Pancreas (tissue), 10 donors: ENCODE data around the gene SRSF11. TPM values are rescaled to one million over a fixed set of nuclear protein-coding genes. Genes with fewer than 3 reads are reported as not detected.
"Not testable (repeated sequence)": the region's sequence is repeated elsewhere in the genome, so short reads cannot be mapped to it uniquely, and the experiment has no call there.

Source experiments
- ATAC-seq, 4 donors: fragments of 200-7000 bp; cut with Tn5 transposase; one replicate each; pipeline versions ENCODE4 v1.8.0 to v1.9.1; 2020; ENCODE audit warnings: mild to moderate bottlenecking in 4 of 4, moderate library complexity in 4 of 4
- DNase-seq, 6 donors: peaks; one replicate each; pipeline ENCODE4 v3.0.0-alpha.2; 2020
- FAIRE-seq: peaks from 2 replicates; lab custom pipeline; 2012; peaks lifted over from hg19 to GRCh38; lab: Jason Lieb, UNC
- H3K27ac ChIP-seq, 4 donors: fragments of 200-600 bp; sonication (generic); 1 replicate in 3 of 4; 2 replicates in 1 of 4; pipeline versions ENCODE4 v1.5.0 to v1.8.0; 2020
- H3K27me3 ChIP-seq, 4 donors: fragments of 200-600 bp; one replicate each; pipeline ENCODE4 v1.8.0; 2021
- H3K36me3 ChIP-seq, 3 donors: fragments of 200-600 bp; sonication (generic) in 1 of 3; one replicate each; pipeline versions ENCODE4 v1.5.0 to v1.8.0; 2020 to 2021
- H3K4me1 ChIP-seq, 3 donors: fragments of 200-600 bp; one replicate each; pipeline ENCODE4 v1.8.0; 2021
- H3K4me3 ChIP-seq, 4 donors: fragments of 200-600 bp; sonication (generic) in 2 of 4; one replicate each; pipeline versions ENCODE4 v1.5.0 to v1.8.0; 2020 to 2021
- H3K9me3 ChIP-seq, 4 donors: fragments of 200-600 bp; one replicate each; pipeline ENCODE4 v1.8.0; 2021
- WGBS, 2 donors: extraction: QIAGEN DNeasy Blood & Tissue Kit; methylation state at CpG; one replicate each; pipeline ENCODE4 v1.1.7; 2013; 5-methylcytosine and 5-hydroxymethylcytosine counted together
- intact Hi-C, 3 donors: fragments of 100-400 bp; cut with DNase I; formaldehyde crosslinking; loops; one replicate each; pipeline versions ENCODE4 v1.11.1 to v1.14.2; 2022
- polyA plus RNA-seq, 2 donors: library from polyadenylated mRNA; stranded (reverse); fragments of 200-250 nt; gene quantifications; one replicate each; pipeline ENCODE4 v1.2.3, GENCODE V29; 2013
- total RNA-seq, 6 donors: library from RNA; stranded (reverse); fragmentation: NEBNext Ultra II Directional in 4 of 6; extraction: Animal tissue kit (Norgen Biotek cat#: 25700) in 4 of 6; gene quantifications; one replicate each; pipeline versions ENCODE4 v1.2.1 to v1.2.4, GENCODE V29; 2021 to 2023
- TF ChIP-seq, protein P1 (sequence below), 4 donors: fragments of 200-600 bp; sonication (generic) in 3 of 4; IDR thresholded peaks; one replicate each; pipeline versions ENCODE4 v1.5.0 to v1.8.0; 2021; ENCODE audit warnings: antibody characterized with exemption in 4 of 4
- donor health status: healthy with polysubstance abuse.
- donor health status: DM: no; HTN: no; CAD: no; lungs with moderate emphysema.
- donor health status: DM: no; HTN: no; CAD: no.
- donor health status: control.
- donor health status: control.
- donor health status: Bipolar disorder and iron deficiency.
- donor health status: DM: yes; HTN: yes; CAD: no.
- donor health status: DM: no; HTN: no; CAD: no.
- donor health status: DM: no; HTN: no; CAD: no.
- donor health status: DM: yes; HTN: yes; CAD: no.

Gene SRSF11, protein sequence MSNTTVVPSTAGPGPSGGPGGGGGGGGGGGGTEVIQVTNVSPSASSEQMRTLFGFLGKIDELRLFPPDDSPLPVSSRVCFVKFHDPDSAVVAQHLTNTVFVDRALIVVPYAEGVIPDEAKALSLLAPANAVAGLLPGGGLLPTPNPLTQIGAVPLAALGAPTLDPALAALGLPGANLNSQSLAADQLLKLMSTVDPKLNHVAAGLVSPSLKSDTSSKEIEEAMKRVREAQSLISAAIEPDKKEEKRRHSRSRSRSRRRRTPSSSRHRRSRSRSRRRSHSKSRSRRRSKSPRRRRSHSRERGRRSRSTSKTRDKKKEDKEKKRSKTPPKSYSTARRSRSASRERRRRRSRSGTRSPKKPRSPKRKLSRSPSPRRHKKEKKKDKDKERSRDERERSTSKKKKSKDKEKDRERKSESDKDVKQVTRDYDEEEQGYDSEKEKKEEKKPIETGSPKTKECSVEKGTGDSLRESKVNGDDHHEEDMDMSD
- total RNA-seq (10 to 100 TPM; 35.4 to 81.8 (median 68.1) TPM), polyA plus RNA-seq (100 to 1,000 TPM; 145 to 252 TPM)

DNA sequence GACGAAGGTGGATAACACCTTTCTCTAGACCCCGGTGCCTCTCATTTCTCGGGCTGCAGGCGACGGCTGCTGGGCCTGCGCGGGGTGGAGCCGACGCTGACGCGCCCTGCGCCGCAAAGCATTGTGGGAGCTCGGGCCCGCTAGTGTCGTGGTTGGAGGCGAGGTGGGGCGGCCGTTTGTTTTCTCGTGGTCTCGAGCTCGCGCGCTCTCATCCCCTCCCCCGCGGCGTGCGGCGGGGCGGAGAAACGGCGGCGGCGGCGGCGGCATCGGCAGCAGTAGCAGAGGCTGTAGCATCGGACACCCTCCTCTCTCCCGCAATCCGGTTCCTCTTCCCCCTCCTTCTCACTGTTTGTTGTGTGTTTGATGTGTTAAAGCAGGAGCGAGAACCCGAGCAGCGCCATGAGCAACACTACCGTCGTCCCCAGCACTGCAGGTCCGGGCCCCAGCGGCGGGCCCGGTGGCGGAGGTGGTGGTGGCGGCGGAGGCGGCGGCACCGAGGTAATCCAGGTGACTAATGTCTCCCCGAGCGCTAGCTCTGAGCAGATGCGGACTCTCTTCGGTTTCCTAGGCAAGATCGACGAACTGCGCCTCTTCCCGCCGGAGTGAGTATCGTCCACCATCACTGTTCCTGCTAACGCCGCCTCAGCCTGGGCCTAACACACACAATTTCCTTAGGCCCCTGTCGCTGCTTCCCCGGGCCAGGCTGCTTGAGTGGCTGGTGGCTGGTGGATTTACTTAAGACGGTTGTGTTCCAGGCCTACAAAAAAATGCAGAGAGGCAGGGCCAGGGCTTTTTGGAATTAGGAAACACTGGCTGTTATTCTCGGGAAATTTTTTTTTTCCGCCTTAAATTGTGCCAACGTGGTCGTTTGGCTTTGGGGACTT, at the start of gene SRSF11:
SRSF11 (plus strand) TSS at position 143 of the 884 bp plus-strand sequence; CDS start at position 400, 257 bp downstream.
- Histone ChIP-seq H3K9me3 (no peaks in the 10 kb centered on the region), H3K4me1 (peaks cover 14 to 31% (median 28%) of the 10 kb centered on the region in 3 donors), H3K36me3 (no peaks in the 10 kb centered on the region), H3K27me3 (no peaks in the 10 kb centered on the region), H3K4me3 (peak within 1 kb of the TSS; percentile 58 to 80 (median 68)), H3K27ac (peak within 1 kb of the TSS; percentile 91 to 98 (median 95))
- intact Hi-C loops: no loop called here
- ATAC-seq (peak; percentile 99 to 100 (median 99)), FAIRE-seq (peak; percentile 45), DNase-seq (peak; percentile 95 to 99 (median 96))
- WGBS, 2 donors: 0 to 1% methylated on average over 52 to 74 of the region's 74 CpGs
- TF ChIP-seq, protein P1, sequence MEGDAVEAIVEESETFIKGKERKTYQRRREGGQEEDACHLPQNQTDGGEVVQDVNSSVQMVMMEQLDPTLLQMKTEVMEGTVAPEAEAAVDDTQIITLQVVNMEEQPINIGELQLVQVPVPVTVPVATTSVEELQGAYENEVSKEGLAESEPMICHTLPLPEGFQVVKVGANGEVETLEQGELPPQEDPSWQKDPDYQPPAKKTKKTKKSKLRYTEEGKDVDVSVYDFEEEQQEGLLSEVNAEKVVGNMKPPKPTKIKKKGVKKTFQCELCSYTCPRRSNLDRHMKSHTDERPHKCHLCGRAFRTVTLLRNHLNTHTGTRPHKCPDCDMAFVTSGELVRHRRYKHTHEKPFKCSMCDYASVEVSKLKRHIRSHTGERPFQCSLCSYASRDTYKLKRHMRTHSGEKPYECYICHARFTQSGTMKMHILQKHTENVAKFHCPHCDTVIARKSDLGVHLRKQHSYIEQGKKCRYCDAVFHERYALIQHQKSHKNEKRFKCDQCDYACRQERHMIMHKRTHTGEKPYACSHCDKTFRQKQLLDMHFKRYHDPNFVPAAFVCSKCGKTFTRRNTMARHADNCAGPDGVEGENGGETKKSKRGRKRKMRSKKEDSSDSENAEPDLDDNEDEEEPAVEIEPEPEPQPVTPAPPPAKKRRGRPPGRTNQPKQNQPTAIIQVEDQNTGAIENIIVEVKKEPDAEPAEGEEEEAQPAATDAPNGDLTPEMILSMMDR (IDR thresholded peaks at IDR 0.05): no peak

DNA sequence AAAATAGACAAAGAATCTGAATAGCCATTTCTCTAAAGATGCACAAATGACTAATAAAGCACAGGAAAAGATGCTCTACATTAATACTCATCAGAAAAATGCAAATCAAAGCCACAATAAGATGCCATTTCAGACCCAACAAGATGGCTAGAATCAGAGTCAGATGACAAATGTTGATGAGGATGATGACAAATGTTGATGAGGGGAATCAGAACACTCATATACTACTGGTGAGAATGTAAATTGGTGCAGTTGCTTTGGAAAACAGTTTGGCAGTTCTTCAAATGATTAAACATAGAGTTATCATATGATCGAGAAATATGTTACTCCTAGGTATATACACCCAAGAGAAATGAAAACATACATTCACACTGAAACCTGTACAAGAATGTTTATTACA, 49.7 kb upstream of the SRSF11 start:
- intact Hi-C loops: no loop called here
- WGBS, 2 donors: 78 to 90% methylated on average over 1 of the region's 1 CpG
- no peak for FAIRE-seq
- no peak for DNase-seq
- ATAC-seq: no peak
- Histone ChIP-seq H3K36me3 (no peaks in the 10 kb centered on the region), H3K9me3 (no peaks in the 10 kb centered on the region), H3K27me3 (no peaks in the 10 kb centered on the region), H3K4me3 (no peak overlapping the region), H3K27ac (no peak overlapping the region), H3K4me1 (no peaks in the 10 kb centered on the region)
- TF ChIP-seq, protein P1 (IDR thresholded peaks at IDR 0.05): no peak

DNA sequence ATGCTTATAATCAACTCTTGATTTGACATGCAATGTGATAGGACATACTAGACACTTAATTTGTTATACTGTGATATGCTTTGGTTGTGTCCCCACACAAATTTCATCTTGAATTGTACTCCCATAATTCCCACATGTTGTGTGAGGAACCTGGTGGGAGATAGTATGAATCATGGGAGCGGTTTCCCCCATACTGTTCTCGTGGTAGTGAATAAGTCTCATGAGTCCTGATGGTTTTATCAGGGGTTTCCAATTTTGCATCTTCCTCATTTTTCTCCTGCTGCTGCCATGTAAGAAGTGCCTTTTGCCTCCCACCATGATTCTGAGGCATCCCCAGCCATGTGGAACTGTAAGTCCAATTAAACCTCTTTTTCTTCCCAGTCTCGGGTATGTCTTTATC, 36.0 kb upstream of the SRSF11 start:
- 94 to 98% methylated on average over 3 of the region's 3 CpGs for WGBS, 2 donors
- intact Hi-C loops, H3K27ac ChIP-seq, H3K4me3 ChIP-seq, H3K9me3 ChIP-seq, ATAC-seq, FAIRE-seq, H3K36me3 ChIP-seq, H3K27me3 ChIP-seq, DNase-seq, H3K4me1 ChIP-seq: not testable (repeated sequence)

DNA sequence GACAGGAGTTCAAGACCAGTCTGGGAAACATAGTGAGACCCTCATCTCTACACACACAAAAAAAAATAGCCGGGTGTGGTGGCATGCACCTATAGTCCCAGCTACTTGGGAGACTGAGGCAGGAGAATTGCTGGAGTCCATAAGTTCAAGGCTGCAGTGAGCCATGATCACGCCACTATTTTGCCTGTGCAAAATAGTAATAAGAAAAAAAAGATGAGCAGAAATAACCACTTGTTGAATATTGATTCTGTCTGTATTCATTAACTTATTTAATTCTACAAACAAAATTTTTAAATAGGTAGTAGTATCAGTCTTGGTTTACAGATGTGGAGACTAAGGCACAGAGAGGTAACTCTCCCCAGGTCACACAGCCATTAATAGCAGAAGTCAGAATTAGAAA, 32.7 kb upstream of the SRSF11 start:
- Histone ChIP-seq H3K4me3 (no peak overlapping the region), H3K27me3 (no peaks in the 10 kb centered on the region), H3K36me3 (no peaks in the 10 kb centered on the region), H3K9me3 (no peaks in the 10 kb centered on the region), H3K27ac (no peak overlapping the region), H3K4me1 (no peaks in the 10 kb centered on the region)
- ATAC-seq (no peak), FAIRE-seq (no peak), DNase-seq (no peak)
- TF ChIP-seq, protein P1 (IDR thresholded peaks at IDR 0.05): no peak
- intact Hi-C loops: no loop called here
- WGBS, 2 donors: 94 to 96% methylated on average over 2 of the region's 2 CpGs

DNA sequence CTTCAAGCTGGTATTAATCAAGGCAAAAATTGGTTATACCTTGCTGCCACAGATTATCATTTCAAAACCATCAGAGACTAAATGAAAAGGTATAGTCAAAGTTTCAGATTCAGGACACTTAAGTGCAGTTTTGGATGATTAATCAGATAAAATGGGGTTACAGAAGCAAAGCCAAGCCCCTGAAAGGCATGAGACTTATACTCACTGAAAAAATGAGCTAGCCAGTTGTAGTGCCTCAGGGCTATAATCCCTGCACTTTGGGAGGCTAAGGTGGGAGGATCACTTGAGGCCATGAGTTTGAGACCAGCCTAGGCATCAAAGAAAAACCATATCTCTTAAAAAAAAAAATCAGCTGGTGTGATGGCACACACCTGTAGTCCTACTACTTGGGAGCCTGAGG, 31.0 kb upstream of the SRSF11 start:
- FAIRE-seq: no peak
- peaks cover 0 to 4% (median 0%) of the 10 kb centered on the region in 3 donors for H3K4me1 ChIP-seq
- intact Hi-C loops: no loop called here

DNA sequence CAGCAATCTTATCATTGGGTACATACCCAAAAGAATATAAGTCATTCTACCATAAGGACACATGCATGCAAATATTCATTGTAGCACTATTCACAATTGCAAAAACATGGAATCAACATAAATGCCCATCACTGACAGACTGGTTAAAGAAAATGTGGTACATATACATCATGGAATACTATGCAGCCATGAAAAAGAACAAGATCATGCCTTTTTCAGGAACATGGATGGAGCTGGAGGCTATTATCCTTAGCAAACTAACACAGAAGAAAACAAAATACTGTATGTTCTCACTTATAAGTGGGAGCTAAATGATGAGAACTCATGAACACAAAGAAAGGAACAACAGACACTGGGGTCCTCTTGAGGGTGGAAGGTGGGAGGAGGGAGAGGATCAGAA, 28.7 kb upstream of the SRSF11 start:
- H3K36me3 ChIP-seq, H3K27me3 ChIP-seq, DNase-seq, ATAC-seq, intact Hi-C loops, H3K9me3 ChIP-seq, H3K4me3 ChIP-seq, H3K4me1 ChIP-seq, FAIRE-seq, H3K27ac ChIP-seq: not testable (repeated sequence)

More for the DNA sequence above, 31.0 kb upstream of the SRSF11 start:
- no peak overlapping the region for H3K4me3 ChIP-seq
- no peaks in the 10 kb centered on the region for H3K36me3 ChIP-seq
- no peaks in the 10 kb centered on the region for H3K9me3 ChIP-seq
- TF ChIP-seq, protein P1 (IDR thresholded peaks at IDR 0.05): no peak
- no peak for DNase-seq
- H3K27ac ChIP-seq: no peak overlapping the region
- no peak for ATAC-seq
- H3K27me3 ChIP-seq: no peaks in the 10 kb centered on the region
